Natural killer cell (primary cell): ENCODE measurements around the gene APOL5. TPM values are rescaled to one million over a fixed set of nuclear protein-coding genes. Genes with fewer than 3 reads are reported as not detected.

Source experiments
- ATAC-seq, 3 donors: fragments of 150-1000 bp in 2 of 3; fragments of 200-7000 bp in 1 of 3; cut with Tn5 transposase; 1 replicate in 1 of 3; 2 replicates in 2 of 3; pipeline ENCODE4 v1.10.0; 2021; ENCODE audit warnings: mild to moderate bottlenecking in 2 of 3, moderate library complexity in 2 of 3
- DNase-seq, 2 donors: peaks; one replicate each; pipeline versions ENCODE4 v3.0.0 to v3.0.0-alpha.2; 2013 to 2021; ENCODE audit warnings: mixed read lengths in 1 of 2
- H3K27ac ChIP-seq: one replicate; pipeline ENCODE4 v1.5.1; 2013; ENCODE audit warnings: mild to moderate bottlenecking, low read length
- H3K27me3 ChIP-seq: one replicate; pipeline ENCODE4 v1.6.1; 2013; ENCODE audit warnings: low read length; ENCODE audit not compliant: control insufficient read depth, insufficient read depth
- H3K36me3 ChIP-seq: one replicate; pipeline ENCODE4 v1.6.1; 2013; ENCODE audit warnings: low read length; ENCODE audit not compliant: control insufficient read depth, insufficient read depth
- H3K4me1 ChIP-seq: one replicate; pipeline ENCODE4 v1.6.1; 2013; ENCODE audit warnings: low read length; ENCODE audit not compliant: control insufficient read depth, insufficient read depth
- H3K4me3 ChIP-seq: one replicate; pipeline ENCODE4 v1.5.1; 2013; ENCODE audit warnings: low read length
- H3K9me3 ChIP-seq: one replicate; pipeline ENCODE4 v1.6.1; 2013; ENCODE audit warnings: low read length; ENCODE audit not compliant: control insufficient read depth, insufficient read depth
- H3K27ac Mint-ChIP-seq, 2 donors: one replicate each; pipeline ENCODE4 v1.8.0; 2022; ENCODE audit warnings: mild to moderate bottlenecking in 2 of 2, mixed read lengths in 2 of 2, moderate library complexity in 1 of 2
- H3K27me3 Mint-ChIP-seq, 2 donors: one replicate each; pipeline ENCODE4 v1.8.0; 2022; ENCODE audit warnings: low read depth in 2 of 2, mixed read lengths in 2 of 2
- H3K36me3 Mint-ChIP-seq: one replicate; pipeline ENCODE4 v1.8.0; 2022; ENCODE audit warnings: mixed read lengths
- H3K4me1 Mint-ChIP-seq, 2 donors: one replicate each; pipeline ENCODE4 v1.8.0; 2022; ENCODE audit warnings: mixed read lengths in 2 of 2
- H3K4me3 Mint-ChIP-seq: one replicate; pipeline ENCODE4 v1.8.0; 2022; ENCODE audit warnings: mild to moderate bottlenecking, moderate library complexity, mixed read lengths
- H3K9me3 Mint-ChIP-seq, 2 donors: one replicate each; pipeline ENCODE4 v1.8.0; 2022; ENCODE audit warnings: mixed read lengths in 2 of 2
- WGBS: methylation state at CpG from one replicate; pipeline ENCODE4 v1.1.7; 2013; ENCODE audit warnings: missing lambda C conversion rate; ENCODE audit not compliant: insufficient coverage; 5-methylcytosine and 5-hydroxymethylcytosine counted together
- intact Hi-C: fragments of 100-400 bp; cut with micrococcal nuclease; formaldehyde crosslinking; loops from one replicate; pipeline ENCODE4 v1.14.2; 2022
- total RNA-seq, 4 donors: library from RNA; stranded (reverse); fragments of 120-200 nt in 1 of 4; gene quantifications; one replicate each; pipeline versions ENCODE4 v1.2.3 to v1.2.4, GENCODE V29; 2013 to 2022
- TF ChIP-seq, protein P1 (sequence below): fragments of 200-600 bp; IDR thresholded peaks from one replicate; pipeline ENCODE4 v1.8.0; 2022; ENCODE audit warnings: antibody characterized with exemption

The APOL5 gene
- total RNA-seq, 3 donors from 2014 or later (not counting 1 experiment from before 2014, with no cell fraction given), result not detected

- H3K4me3 ChIP-seq, result no peak overlapping the region
- peak overlapping the region in 1 of 2 donors; percentile 52 for H3K27ac Mint-ChIP-seq
- H3K9me3 Mint-ChIP-seq, result no peaks in the 10 kb centered on the region
- DNase-seq, result no peak
- H3K4me3 Mint-ChIP-seq, result no peak overlapping the region
- WGBS, result 86% methylated on average over 11 of the region's 11 CpGs
- no peaks in the 10 kb centered on the region for H3K9me3 ChIP-seq
- H3K27ac ChIP-seq, result no peak overlapping the region
- no peaks in the 10 kb centered on the region for H3K36me3 Mint-ChIP-seq
- TF ChIP-seq, protein P1, sequence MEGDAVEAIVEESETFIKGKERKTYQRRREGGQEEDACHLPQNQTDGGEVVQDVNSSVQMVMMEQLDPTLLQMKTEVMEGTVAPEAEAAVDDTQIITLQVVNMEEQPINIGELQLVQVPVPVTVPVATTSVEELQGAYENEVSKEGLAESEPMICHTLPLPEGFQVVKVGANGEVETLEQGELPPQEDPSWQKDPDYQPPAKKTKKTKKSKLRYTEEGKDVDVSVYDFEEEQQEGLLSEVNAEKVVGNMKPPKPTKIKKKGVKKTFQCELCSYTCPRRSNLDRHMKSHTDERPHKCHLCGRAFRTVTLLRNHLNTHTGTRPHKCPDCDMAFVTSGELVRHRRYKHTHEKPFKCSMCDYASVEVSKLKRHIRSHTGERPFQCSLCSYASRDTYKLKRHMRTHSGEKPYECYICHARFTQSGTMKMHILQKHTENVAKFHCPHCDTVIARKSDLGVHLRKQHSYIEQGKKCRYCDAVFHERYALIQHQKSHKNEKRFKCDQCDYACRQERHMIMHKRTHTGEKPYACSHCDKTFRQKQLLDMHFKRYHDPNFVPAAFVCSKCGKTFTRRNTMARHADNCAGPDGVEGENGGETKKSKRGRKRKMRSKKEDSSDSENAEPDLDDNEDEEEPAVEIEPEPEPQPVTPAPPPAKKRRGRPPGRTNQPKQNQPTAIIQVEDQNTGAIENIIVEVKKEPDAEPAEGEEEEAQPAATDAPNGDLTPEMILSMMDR, result no peak
- H3K36me3 ChIP-seq, result no peaks in the 10 kb centered on the region
- H3K4me1 Mint-ChIP-seq, result peaks cover 0 to 16% of the 10 kb centered on the region in 2 donors
- no peak for ATAC-seq
- H3K4me1 ChIP-seq, result no peaks in the 10 kb centered on the region
- intact Hi-C loops, result no loop called here
- H3K27me3 Mint-ChIP-seq, result peaks cover 0 to 3% of the 10 kb centered on the region in 2 donors
- H3K27me3 ChIP-seq, result no peaks in the 10 kb centered on the region
Measured at GRCh38 chr22:35725521-35725920, 7.8 kb downstream of the APOL5 start.

DNA sequence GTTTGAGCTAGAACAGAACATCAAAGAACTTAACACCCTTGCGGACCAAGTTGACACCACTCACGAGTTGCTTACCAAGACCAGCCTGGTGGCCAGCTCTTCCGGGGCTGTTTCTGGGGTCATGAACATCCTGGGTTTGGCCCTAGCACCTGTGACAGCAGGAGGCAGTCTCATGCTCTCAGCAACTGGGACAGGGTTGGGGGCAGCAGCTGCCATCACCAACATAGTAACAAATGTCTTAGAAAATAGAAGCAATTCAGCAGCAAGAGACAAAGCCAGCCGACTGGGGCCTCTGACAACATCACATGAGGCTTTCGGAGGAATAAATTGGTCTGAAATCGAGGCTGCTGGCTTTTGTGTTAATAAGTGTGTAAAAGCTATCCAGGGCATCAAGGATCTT is 8.7 kb downstream of the APOL5 start:
- no peaks in the 10 kb centered on the region for H3K36me3 Mint-ChIP-seq
- no peaks in the 10 kb centered on the region for H3K4me1 ChIP-seq
- H3K27ac ChIP-seq, result no peak overlapping the region
- intact Hi-C loops, result no loop called here
- H3K27ac Mint-ChIP-seq, result peak overlapping the region in 1 of 2 donors; percentile 52
- 76% methylated on average over 6 of the region's 6 CpGs for WGBS
- no peak overlapping the region for H3K4me3 Mint-ChIP-seq
- H3K27me3 ChIP-seq, result no peaks in the 10 kb centered on the region
- TF ChIP-seq, protein P1, result no peak
- no peaks in the 10 kb centered on the region for H3K9me3 ChIP-seq
- H3K4me1 Mint-ChIP-seq, result peaks cover 0 to 16% of the 10 kb centered on the region in 2 donors
- H3K9me3 Mint-ChIP-seq, result no peaks in the 10 kb centered on the region
- peaks cover 7 to 8% of the 10 kb centered on the region in 2 donors for H3K27me3 Mint-ChIP-seq
- no peak for DNase-seq
- H3K4me3 ChIP-seq, result no peak overlapping the region
- no peak for ATAC-seq
- H3K36me3 ChIP-seq, result no peaks in the 10 kb centered on the region

DNA sequence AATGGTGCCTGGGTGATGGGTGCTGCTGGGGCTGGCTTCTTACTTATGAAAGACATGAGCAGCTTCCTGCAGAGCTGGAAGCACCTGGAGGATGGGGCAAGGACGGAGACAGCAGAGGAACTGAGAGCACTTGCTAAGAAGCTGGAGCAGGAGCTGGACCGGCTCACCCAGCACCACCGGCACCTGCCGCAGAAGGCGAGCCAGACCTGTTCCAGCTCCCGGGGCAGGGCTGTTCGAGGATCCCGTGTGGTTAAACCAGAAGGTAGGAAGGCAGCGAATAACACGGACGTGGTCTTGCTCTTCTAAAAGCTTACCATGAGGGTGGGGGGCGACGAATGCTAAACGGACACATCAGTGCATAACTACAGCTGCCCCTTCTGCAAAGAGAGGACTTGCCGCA is 9.3 kb downstream of the APOL5 start:
- peaks cover 8 to 12% of the 10 kb centered on the region in 2 donors for H3K27me3 Mint-ChIP-seq

More for the DNA sequence above, 9.3 kb downstream of the APOL5 start:
- Mint-ChIP-seq H3K4me1 (peaks cover 0 to 16% of the 10 kb centered on the region in 2 donors), H3K27ac (peak overlapping the region in 1 of 2 donors; percentile 52), H3K4me3 (no peak overlapping the region), H3K36me3 (no peaks in the 10 kb centered on the region), H3K9me3 (no peaks in the 10 kb centered on the region)
- Histone ChIP-seq H3K36me3 (no peaks in the 10 kb centered on the region), H3K27me3 (no peaks in the 10 kb centered on the region), H3K27ac (no peak overlapping the region), H3K4me1 (no peaks in the 10 kb centered on the region), H3K9me3 (no peaks in the 10 kb centered on the region), H3K4me3 (no peak overlapping the region)
- ATAC-seq, result no peak
- no peak for DNase-seq
- intact Hi-C loops, result no loop called here
- TF ChIP-seq, protein P1, result no peak
- 92% methylated on average over 15 of the region's 15 CpGs for WGBS
